Measurements from ENCODE around the gene TCF12.

TCF12 gene

GRCh38 chr15:57306161-57306943 lies 387.9 kb downstream of the TCF12 start:
- DNase-seq = peak; percentile 91

- no peak for DNase-seq
Observed at GRCh38 chr15:57306944-57307411, 388.5 kb downstream of the TCF12 start.

DNA sequence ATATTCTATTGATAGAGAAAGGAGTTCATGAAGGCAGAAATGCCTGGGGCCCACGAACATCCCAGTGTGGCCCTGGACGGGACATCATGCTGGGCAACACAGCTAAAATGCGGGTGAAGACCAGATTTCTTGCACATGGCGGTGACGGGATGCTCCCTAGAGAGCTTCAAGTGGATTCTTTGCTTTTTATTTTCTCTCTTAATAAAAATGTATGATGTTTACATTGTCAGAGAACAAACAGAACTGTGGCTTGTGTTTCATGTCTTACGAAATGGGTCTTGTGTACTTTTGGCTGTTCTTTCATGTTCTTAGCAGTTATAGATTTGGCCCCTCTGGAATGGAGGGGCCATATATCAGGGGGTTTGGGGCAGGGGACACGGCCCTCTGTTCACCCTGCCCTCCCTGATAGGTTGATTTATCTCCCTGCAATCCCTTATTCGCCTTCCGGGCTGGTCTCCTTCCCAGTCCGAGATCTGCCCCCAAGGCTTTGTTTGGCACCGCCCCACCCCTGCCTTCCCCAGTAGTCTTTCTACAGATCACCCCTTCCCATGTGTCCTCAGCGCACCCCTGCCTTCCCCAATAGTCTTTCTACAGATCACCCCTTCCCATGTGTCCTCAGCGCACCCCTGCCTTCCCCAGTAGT lies 389.2 kb downstream of the TCF12 start:
- no peak for DNase-seq

- no peak for DNase-seq
Observed at GRCh38 chr15:57308170-57308545, 389.7 kb downstream of the TCF12 start.

DNA sequence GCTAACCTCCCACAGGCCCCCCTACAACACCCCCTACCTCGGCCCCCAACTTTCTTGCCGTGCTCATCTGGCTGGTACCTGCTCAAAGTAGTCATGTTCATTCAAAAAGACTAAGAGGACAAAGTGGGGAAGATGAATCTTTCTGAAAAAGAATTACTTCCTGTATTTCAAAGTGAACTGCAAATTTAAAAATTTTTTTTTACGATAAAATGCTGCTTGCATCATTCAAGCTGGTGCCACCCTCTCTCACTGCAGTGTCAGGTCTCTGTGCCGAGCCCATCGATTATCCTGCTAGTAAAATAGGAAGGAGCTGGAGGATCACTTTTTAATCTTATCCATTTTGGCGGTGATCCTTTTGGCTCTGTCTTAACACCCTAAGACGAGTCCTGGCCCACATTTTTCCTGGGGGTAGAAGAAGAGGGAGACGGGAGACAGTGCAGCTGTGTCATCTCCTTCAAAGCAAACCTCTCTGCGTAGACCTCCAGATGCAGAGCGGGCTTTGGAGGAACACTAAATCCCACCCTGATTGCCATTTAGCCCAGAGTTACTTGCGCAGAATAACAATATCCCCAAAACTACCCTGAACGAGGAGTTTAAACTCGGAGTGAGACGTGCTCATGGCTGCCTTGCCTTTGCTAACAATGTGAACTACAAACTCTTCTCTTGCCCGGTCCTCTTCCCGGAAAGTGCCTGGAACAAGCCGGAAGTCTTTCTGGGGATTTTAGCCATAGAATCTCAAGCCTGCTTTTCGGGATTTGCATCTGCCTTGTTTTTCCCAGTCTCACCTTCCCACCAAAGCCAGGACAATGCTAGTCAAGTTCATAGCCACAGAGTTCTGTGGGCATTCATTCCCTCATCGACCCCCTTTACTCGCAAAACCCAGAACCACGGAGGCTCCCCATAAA lies 391.7 kb downstream of the TCF12 start:
- DNase-seq = no peak

DNA sequence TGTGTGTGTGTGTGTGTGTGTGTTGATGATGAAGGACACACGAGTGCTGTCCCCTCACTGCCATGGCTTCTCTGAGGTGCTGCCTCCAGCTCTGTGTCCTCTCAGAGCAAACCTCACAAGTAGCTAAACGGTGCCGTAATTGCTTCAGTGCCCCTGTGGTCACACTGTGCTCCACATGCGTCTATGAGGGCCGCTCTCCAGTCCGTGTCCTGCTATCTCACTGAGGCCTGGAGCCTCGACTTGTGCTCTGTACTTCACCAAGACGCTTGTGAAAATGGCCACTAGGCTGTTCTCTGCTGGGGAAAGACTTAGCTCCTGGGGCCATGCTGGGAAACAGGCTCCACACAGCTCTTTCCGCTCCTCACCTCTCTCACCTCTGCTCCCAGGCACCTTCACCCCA lies 392.4 kb downstream of the TCF12 start:
- DNase-seq = no peak

DNA sequence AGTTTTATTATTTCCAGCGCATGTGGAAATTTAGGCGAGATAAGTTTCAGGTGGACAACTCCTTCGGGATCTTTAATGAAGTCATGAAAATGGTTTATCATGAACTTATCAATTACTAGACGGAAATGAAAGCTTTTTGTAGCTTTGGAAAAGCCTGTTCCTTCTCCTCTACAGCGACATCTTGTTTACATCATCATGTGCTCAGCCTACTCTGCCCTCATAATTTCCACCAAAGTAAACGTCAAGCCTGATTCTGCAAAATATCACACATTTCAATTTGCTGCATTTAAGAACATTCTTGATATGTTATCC lies 393.5 kb downstream of the TCF12 start:
- no peak for DNase-seq

DNA sequence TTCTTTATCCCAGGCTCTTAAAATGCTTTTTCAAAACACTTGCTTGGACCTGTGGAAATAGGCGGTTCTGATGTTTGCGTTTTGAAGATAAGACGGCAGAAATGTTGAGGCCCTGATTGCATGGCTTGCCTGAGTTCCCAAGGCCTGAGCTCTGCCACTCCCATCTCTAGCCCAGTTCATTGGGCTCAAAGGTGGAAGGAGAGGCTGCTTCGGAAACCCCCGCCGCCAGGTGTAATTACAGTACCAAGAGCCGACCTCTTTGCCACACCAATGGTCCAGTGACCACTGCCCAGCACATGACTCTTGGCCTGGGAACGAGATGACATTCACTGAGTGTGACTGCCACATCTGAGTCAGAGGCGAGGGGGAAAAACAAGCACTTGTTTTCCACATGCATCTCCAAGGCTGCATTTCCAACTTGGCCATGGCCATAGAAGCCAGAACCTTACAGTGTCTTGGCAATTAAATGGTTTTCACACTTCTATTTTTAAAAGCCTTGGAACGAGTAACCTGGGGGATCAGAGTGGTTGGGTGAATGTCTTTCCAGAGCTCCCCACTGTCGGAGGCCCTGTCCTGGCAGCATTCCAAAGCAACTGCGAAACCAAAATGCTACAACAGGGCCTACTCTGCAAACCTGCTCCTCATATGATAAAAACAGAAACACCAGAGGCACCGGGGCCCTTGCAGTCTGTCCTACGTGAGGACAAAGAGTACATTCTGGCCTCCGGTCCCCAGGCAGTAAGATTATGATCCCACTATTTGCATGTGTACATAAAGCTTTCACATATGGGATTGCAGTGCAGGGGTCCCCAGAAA lies 394.1 kb downstream of the TCF12 start:
- no peak for DNase-seq

GRCh38 chr15:57313134-57313483 lies 394.7 kb downstream of the TCF12 start:
- no peak for DNase-seq

- DNase-seq = no peak
Observed at GRCh38 chr15:57314221-57314620, 395.8 kb downstream of the TCF12 start.

- no peak for DNase-seq
Observed at GRCh38 chr15:57316451-57316850, 398.0 kb downstream of the TCF12 start.

- DNase-seq = no peak
Observed at GRCh38 chr15:57319226-57319918, 400.9 kb downstream of the TCF12 start.

DNA sequence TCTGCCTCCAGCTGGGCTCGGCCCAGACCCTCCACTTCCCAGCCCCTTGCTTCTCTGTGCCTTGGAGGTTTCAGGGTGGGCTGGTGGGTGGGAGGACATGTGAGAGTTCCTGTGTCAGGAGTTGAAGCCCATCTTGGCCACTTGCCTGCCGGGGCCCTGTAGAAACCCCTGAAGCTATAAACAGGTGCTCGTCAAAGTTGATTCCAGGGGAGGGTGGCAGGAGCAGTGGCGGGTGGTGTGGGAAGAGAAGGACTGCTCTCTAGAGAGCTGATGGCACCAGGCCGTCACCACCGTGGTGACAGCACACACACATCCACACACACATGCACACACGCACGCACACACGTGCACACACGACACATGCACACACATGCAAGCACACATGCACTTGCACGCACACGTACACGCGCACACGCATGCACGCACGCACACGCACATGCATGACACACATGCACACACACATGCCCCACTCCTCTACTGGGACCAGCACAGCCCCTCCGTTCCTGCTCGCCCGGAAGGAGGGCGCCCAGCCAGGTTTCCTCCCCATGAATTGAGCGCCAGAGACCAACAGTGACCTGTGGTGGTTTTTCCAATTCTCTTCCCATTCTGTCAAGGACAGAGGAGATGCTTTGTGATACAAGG lies 401.6 kb downstream of the TCF12 start:
- DNase-seq = no peak

GRCh38 chr15:57320631-57321220 lies 402.3 kb downstream of the TCF12 start:
- DNase-seq = peak; percentile 64

DNA sequence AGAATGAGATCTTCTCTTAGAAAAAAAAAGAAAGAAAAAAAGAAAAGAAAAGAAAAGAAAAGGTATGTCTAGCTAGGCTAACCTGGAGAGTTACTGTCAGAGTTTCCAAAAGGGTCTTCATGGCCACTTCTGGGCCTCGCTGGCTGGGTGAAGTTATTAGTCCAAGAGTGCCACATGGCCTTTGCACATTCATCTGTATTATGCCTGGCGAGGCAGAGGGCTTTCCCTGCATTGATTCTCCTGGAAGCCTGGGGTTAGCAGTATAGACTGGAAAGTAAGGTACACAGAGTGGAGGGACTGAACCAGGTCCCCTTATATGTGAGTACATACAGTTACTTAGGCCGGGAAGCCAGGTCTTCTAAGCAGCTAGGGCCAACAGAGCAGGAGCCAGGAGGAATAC lies 403.0 kb downstream of the TCF12 start:
- DNase-seq = peak; percentile 30

DNA sequence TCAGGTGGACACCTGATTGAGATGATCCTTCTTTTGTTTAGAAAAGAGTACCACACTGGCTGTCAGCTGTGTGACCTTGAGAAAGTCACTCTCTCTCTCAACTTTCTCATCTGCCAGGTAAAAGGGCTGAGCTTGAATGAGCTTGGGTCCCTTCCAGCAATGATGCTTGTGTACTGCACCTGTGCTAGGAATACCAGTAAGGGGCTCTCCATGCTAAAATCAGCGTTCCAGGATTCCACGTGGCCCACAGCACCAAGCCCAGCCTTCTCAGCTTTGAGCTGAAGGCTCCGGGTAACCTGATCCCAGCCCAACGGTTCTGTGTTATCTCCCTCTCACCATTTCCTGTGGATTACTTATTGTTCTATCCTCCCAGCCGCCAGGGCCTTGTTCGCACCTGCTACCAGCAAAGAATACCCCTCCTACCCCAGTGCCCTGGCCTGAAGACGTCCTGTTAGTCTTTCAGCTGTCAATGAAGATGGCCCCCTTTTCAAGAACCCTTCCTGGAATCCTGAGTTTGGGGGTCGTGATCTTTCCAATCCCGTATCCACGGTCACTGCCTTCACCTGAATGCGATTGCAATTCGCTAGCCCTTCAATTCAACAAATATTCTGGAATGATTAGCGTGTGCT lies 403.6 kb downstream of the TCF12 start:
- DNase-seq = peak; percentile 92

DNA sequence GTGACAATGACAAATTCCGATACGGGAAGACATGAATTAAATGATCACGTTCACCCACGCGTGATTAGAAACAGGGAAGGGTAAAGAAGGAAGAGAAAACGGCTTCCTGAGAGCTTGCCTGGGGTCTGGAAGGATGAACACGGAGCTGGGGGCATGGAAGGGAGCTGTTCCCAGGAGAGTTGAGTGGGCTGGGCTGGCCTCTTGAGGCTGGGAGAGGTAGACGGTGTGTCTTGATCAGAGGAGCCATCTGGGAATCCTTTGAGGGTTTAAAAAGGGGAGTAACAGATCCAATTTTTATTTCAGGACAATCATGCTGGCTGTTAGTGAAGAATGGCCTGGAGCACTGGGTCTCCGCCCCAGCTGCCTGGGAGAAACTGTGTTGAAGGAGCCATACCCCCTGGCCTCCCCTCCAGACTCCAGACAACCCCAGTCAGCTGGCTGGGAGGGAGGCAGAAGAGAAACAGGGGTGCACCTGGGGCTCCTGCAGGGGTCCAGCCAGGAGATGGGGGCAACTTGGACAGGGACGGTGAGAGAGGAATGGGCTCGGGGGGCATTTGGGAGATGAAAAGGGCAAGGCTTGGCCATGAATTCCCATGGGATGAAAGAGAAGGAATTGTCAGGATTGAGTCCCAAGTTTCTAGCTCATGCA lies 404.3 kb downstream of the TCF12 start:
- DNase-seq = no peak

GRCh38 chr15:57323299-57323805 lies 404.9 kb downstream of the TCF12 start:
- no peak for DNase-seq

GRCh38 chr15:57323806-57324589 lies 405.6 kb downstream of the TCF12 start:
- peak; percentile 85 for DNase-seq
